ENCODE measurements around the gene FAM162A. TPM values are rescaled to one million over a fixed set of nuclear protein-coding genes. Genes with fewer than 3 reads are reported as not detected.
A peak's percentile ranks its signal among the peaks of the same experiment; 100 is the strongest.

FAM162A gene
- total RNA-seq, 1 donor from 2014 or later, result 52.5 TPM

DNA sequence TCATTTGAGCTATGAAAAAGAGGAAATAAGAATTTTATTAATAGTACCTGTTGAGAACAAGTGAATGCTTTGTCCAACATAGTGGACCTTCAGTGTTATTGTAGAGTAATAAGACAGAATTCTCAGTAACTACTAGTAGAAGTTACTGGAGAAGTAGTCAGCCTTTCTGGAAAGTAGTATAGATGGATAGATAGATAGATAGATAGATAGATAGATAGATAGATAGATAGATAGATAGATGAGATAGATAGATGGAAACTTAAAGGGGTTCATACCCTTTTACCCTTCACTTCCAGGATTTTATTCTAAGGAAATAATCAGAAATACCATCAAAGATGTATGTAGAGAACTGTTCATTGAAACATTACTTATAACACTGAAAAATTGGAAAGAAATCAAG, 5.2 kb downstream of the FAM162A start:
- no peaks in the 10 kb centered on the region for H3K9me3 Mint-ChIP-seq (ENCODE audit: low read depth)
- peaks cover 42% of the 10 kb centered on the region for H3K4me1 Mint-ChIP-seq (ENCODE audit: low read depth)
- no peaks in the 10 kb centered on the region for H3K27me3 Mint-ChIP-seq
- peaks cover 10% of the 10 kb centered on the region for H3K36me3 Mint-ChIP-seq (ENCODE audit: insufficient read depth)
- no peak overlapping the region for H3K4me3 Mint-ChIP-seq (ENCODE audit: low read depth)
- no peak for DNase-seq (ENCODE audit: low spot score, unreplicated experiment)
- TF ChIP-seq CTCF (IDR thresholded peaks at IDR 0.05; ENCODE audit: unreplicated experiment), result no peak
- H3K27ac Mint-ChIP-seq, result no peak overlapping the region

- Mint-ChIP-seq H3K4me1 (ENCODE audit: low read depth) (peaks cover 44% of the 10 kb centered on the region), H3K4me3 (ENCODE audit: low read depth) (no peak overlapping the region), H3K27me3 (no peaks in the 10 kb centered on the region), H3K9me3 (ENCODE audit: low read depth) (no peaks in the 10 kb centered on the region), H3K36me3 (ENCODE audit: insufficient read depth) (peaks cover 10% of the 10 kb centered on the region), H3K27ac (no peak overlapping the region)
- no peak for TF ChIP-seq CTCF (IDR thresholded peaks at IDR 0.05; ENCODE audit: unreplicated experiment)
- no peak for DNase-seq (ENCODE audit: low spot score, unreplicated experiment)
These were observed 5.9 kb downstream of the FAM162A start for GRCh38 chr3:122389892-122390291.

DNA sequence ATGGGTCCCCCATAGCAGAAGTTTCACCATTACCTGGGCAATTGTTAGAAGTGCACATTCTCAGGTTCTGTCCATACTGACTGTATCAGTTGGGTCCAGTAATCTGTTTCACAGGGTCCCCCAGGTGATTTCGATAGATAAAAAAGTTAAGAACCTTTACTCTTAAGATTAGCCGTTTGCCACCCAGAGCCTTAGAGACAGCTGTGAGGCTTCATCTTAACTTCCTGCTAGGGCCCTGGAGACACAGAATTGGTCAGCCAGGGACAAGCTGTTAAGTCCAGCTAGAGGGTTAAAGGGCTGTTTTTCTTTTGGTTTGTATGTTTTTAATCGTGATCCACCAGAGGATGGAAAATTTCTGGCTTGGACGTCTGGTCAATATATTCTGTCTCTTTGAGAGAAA, 6.7 kb downstream of the FAM162A start:
- Mint-ChIP-seq H3K27ac (peak overlapping the region; percentile 44), H3K27me3 (no peaks in the 10 kb centered on the region), H3K9me3 (ENCODE audit: low read depth) (no peaks in the 10 kb centered on the region), H3K36me3 (ENCODE audit: insufficient read depth) (peaks cover 10% of the 10 kb centered on the region), H3K4me3 (ENCODE audit: low read depth) (no peak overlapping the region), H3K4me1 (ENCODE audit: low read depth) (peaks cover 43% of the 10 kb centered on the region)
- DNase-seq (ENCODE audit: low spot score, unreplicated experiment), result no peak
- no peak for TF ChIP-seq CTCF (IDR thresholded peaks at IDR 0.05; ENCODE audit: unreplicated experiment)

- no peak for TF ChIP-seq CTCF (IDR thresholded peaks at IDR 0.05; ENCODE audit: unreplicated experiment)
- Mint-ChIP-seq H3K27me3 (no peaks in the 10 kb centered on the region), H3K27ac (peak overlapping the region; percentile 91), H3K36me3 (ENCODE audit: insufficient read depth) (peaks cover 6% of the 10 kb centered on the region), H3K9me3 (ENCODE audit: low read depth) (no peaks in the 10 kb centered on the region), H3K4me1 (ENCODE audit: low read depth) (peaks cover 37% of the 10 kb centered on the region), H3K4me3 (ENCODE audit: low read depth) (no peak overlapping the region)
- no peak for DNase-seq (ENCODE audit: low spot score, unreplicated experiment)
These were observed 7.9 kb downstream of the FAM162A start for GRCh38 chr3:122391681-122392446.

DNA sequence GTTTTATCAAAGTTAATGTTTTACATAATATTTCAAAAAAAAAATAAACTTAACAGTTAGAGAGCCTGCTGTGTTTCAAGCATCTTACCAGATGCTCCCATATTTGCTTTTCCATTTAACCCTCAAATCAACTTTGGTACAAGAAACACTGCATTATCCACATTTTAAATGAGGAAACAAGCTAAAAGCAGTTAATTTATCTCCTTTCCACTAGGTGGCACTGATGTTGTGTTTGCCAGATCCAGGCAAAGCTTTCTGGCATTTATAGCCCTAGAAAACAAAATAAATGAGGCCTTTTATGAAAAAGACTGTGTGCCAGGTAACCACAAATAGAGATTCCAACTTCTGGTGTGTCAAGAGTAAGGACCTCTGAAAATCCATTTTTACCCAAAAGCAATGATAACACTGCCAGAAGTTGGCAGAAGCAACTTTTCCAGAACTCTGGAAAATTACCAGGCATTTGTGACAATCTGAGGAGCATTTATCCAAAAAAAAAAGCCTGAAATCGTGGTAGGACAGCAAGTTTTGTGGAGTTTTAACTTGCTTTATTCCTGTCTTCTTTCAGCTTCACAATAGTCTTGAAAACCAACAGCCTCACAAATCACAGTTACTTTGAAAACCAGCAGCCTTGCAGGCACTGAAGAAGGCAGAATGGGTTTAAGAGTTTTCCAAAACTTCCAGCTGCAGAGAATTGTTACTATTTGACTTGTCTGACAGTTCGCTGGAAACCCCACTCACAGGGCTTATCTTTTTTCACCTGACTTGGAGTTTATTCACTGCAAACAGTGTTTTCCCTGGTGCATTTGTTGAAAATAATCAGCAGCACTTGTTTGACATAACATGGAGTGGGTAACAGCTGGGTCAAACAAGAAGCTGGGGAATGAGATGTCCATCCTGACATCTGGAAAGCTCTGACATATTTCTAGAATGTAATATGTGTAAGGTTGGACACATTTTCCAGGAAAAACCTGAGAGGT, 9.2 kb downstream of the FAM162A start:
- Mint-ChIP-seq H3K27ac (peak overlapping the region; percentile 89), H3K4me3 (ENCODE audit: low read depth) (peak overlapping the region; percentile 9), H3K27me3 (no peaks in the 10 kb centered on the region), H3K9me3 (ENCODE audit: low read depth) (no peaks in the 10 kb centered on the region), H3K36me3 (ENCODE audit: insufficient read depth) (peaks cover 4% of the 10 kb centered on the region), H3K4me1 (ENCODE audit: low read depth) (peaks cover 37% of the 10 kb centered on the region)
- no peak for DNase-seq (ENCODE audit: low spot score, unreplicated experiment)
- TF ChIP-seq CTCF (IDR thresholded peaks at IDR 0.05; ENCODE audit: unreplicated experiment), result peak; percentile 82

Data from progenitor cell of endocrine pancreas (in vitro differentiated cells).